HG03460 (cell line): ENCODE data around the gene DRC3.
"Not testable (repeated sequence)": the region's sequence is repeated elsewhere in the genome, so short reads cannot be mapped to it uniquely, and the experiment has no call there.

ENCODE experiments used
- ATAC-seq: cut with Tn5 transposase; IDR thresholded peaks from one replicate; pipeline ENCODE4 v1.9.1; 2021; ENCODE audit not compliant: unreplicated experiment

Gene DRC3

DNA sequence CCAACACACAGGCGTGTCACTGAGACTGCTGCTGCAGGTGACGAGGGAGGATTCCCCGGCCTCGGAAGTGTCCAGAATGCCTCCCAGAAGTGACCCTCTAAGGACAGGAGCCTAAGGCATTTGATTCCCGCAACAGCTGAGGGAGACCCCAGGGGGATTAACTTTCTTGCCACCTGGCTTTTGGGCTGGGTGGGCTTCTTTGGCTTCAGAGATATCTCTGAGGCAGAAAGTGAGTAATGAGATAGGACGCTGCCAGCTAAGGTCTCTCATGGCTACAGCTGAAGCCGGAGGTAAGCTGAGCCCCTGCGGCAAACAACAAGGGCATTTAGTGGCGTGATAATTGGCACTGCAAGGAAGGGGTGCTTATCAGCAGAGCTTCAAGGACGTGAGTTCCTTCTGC, 17.0 kb downstream of the DRC3 start:
- no peak for ATAC-seq

GRCh38 chr17:17990282-17990681, 17.6 kb downstream of the DRC3 start:
- ATAC-seq = no peak

DNA sequence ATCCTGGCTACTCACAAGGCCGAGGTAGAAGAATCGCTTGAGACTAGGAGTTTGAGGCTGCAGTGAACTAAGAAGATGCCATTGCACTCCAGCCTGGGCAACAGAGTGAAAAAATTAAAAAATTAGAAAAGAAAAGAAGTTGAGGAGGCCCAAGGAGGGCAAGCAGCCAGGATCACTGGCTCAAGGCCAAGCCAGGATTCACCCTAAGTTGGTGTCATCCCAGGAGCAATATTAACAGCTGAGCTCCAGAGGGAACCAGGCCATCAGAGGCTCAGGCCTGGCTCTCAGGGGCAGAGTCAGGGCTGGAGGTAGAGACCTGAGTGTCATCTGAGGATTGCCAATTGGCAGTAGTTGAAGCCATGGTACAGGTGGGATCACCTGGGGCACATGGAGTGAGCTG, 20.7 kb downstream of the DRC3 start:
- no peak for ATAC-seq

GRCh38 chr17:17993852-17994251, 21.2 kb downstream of the DRC3 start:
- no peak for ATAC-seq

DNA sequence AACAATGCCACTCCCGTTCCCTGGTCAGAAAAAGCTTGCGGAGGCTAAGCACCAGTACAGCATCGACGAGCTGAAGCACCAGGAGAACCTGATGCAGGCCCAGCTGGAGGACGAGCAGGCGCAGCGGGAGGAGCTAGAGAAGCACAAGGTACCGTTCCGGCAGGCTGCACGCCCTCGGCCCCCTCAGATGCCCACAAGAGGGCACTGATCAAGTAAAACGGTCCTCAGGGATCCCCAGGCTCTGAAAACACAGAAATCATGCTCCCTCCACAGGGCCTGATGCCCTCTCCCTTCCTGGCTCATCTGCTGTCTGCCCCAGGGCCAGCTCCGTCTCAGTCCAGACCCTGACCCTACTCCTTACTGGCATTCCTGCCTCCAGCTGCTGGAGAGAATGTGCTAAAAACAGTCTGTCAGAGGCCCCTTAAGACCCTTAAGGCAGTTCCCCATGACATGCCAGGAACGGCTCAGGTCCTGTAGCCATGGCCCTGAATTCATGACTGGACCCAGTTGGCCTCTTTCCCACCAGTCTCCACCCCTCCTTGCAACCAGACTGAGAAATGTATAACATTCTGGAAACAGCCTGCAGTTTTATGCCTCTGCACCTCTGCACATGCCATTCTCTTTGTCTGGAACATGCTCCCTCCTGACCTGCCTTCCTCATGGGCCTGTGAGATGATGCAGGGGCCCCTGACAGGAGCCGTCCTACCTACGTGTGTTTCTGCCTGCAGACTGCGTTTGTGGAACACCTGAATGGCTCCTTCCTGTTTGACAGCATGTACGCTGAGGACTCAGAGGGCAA, 21.8 kb downstream of the DRC3 start:
- ATAC-seq = no peak

DNA sequence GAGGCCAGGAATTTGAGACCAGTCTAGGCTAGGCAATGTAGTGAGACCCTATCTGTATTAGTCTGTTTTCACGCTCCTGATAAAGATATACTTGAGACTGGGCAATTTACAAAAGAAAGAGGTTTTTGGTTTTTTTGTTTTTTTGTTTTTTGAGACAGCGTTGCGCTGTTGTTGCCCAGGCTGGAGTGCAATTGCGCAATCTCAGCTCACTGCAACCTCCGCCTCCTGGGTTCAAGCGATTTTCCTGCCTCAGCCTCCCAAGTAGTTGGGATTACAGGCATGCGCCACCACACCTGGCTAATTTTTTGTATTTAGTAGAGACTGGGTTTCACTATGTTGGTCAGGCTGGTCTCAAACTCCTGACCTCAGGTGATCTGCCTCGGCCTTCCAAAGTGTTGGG, 23.2 kb downstream of the DRC3 start:
- not testable (repeated sequence) for ATAC-seq

GRCh38 chr17:17998934-17999333, 26.3 kb downstream of the DRC3 start:
- no peak for ATAC-seq

- no peak for ATAC-seq
Observed at GRCh38 chr17:17999364-18000029, 26.8 kb downstream of the DRC3 start.

GRCh38 chr17:18000030-18000408, 27.4 kb downstream of the DRC3 start:
- no peak for ATAC-seq

- ATAC-seq = no peak
Observed at GRCh38 chr17:18002171-18002570, 29.5 kb downstream of the DRC3 start.

GRCh38 chr17:18004345-18004744, 31.7 kb downstream of the DRC3 start:
- ATAC-seq = no peak

- ATAC-seq = no peak
Observed at GRCh38 chr17:18004884-18005305, 32.2 kb downstream of the DRC3 start.

DNA sequence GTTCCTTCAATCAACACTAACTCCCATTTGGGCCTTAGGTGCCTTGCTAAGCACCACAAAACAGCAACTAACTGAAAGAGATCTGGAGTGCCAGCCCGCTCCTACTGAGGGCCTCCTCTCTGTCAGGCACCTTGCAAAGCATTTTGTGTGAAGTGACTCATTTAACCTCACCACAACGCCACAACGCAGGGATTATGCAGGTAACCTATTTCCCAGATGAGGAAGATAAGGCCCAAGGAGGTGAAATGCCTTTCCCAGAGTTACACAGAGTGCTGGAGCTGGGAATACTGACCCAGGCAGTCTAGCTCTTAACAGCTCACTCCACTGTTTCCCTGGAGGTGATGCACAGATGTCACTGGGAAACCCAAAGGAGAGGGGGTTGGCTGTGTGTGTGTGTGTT, 32.8 kb downstream of the DRC3 start:
- no peak for ATAC-seq

- no peak for ATAC-seq
Observed at GRCh38 chr17:18006495-18007239, 34.0 kb downstream of the DRC3 start.

DNA sequence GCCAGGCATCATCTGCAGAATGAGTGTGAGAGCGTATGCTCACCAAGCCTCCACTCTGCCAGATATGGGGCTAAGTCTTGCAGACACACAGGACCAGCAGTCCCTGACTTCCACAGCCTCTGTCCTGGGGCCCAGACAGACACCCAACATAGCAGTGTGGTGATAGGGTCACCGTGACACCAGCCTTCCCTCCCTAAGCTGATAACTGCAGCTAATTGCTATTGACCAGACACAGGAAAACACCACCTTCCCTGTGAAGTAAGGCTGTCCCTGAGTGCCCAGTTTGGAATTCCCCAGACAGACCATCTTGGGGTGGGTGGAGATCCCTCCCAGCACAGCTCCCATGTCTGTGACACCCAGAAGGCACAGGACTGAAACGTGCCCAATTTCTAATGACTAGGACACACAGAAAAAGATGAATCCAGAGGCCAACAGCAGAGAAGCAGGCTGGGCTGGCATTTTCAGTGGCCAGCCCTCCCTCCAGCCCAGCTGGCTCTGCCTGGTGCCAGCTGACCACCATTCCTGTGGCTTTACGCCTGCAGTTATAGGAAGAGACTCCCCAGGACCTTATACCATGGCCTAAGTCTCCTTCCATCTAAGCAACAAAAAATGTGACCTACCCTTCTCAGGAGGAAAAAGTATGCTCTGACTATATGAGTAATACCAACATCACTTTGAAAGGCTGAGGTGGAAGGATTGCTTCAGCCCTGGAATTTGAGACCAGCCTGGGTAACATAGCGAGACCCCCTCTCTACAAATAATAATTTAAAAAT, 36.0 kb downstream of the DRC3 start:
- no peak for ATAC-seq

DNA sequence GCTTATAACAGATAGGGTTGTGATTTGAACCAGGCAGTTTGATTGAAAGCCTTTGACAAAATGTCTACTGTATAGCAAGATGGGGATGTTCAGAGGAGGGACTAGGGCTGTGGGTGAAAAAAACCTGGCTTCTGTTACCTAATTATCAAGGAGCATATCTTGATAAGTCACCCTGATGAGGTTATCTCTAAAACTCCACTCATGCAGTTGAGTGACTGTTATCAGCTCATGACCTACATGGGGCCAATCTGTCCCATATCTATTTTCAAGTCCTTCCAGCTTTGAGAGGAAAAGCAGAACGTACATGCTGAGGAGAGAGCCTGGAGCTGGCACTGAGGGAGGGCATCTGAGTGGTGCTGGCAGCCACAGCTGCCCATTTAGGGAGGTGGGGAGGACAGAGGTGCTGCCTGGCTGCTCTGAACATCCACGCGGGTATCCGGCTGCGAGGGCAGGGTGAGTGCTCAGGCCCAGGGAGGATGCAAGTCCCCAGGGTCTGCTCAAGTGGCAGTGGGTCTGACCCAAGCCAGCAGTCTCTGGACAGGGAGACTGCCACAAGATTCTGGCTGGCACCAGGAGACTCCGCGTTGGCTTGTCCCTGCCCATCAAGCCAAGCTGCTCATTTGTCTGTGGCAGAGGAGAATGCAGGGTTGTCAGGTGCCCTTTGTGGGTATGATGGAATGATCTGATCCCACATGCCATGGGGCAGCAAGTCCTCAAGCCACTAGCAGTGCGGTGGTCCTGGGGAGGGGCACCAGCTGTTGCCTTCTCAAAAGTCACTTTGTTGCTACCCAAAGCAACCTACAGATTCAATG, 37.2 kb downstream of the DRC3 start:
- ATAC-seq = no peak

- no peak for ATAC-seq
Observed at GRCh38 chr17:18011286-18011685, 38.6 kb downstream of the DRC3 start.

- ATAC-seq = no peak
Observed at GRCh38 chr17:18014006-18014405, 41.3 kb downstream of the DRC3 start.

GRCh38 chr17:18015593-18015992, 42.9 kb downstream of the DRC3 start:
- ATAC-seq = no peak

DNA sequence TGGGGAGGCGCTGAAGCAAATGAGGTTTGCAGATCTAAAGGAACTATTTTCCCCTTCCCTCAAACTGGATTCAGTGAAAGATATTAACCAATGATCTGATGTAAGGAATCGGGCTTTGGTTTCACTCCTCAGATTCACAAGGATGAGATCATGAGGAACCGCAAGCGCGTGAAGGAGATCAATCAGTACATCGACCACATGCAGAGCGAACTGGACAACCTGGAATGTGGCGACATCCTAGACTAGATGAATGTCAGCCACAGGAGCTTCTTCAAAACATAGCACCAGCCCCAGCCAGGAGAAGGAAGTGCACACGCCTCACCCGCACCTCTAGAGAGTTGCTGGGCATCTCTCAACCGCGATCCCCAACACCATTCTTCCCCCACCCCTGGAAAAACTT, 43.8 kb downstream of the DRC3 start:
- ATAC-seq = no peak
